GM19035 (cell line): Measurements from ENCODE around the gene STK10.

Experiments
- ATAC-seq: cut with Tn5 transposase; IDR thresholded peaks from one replicate; pipeline ENCODE4 v1.9.1; 2021; ENCODE audit not compliant: unreplicated experiment

Gene STK10

GRCh38 chr5:172189693-172190296, 1.8 kb upstream of the STK10 start:
- ATAC-seq = no peak

GRCh38 chr5:172188893-172189692, 1.1 kb upstream of the STK10 start:
- ATAC-seq = no peak

- peak; percentile 33 for ATAC-seq
Measured at GRCh38 chr5:172187118-172188032, 649 bp downstream of the STK10 start.

- no peak for ATAC-seq
Measured at GRCh38 chr5:172186114-172186695, 1.8 kb downstream of the STK10 start.

GRCh38 chr5:172185096-172185461, 2.9 kb downstream of the STK10 start:
- ATAC-seq = no peak

GRCh38 chr5:172183881-172184280, 4.1 kb downstream of the STK10 start:
- ATAC-seq = no peak

GRCh38 chr5:172182291-172182690, 5.7 kb downstream of the STK10 start:
- ATAC-seq = no peak

- no peak for ATAC-seq
Measured at GRCh38 chr5:172180936-172181335, 7.1 kb downstream of the STK10 start.

- ATAC-seq = peak; percentile 36
Measured at GRCh38 chr5:172178991-172179989, 8.7 kb downstream of the STK10 start.

- no peak for ATAC-seq
Measured at GRCh38 chr5:172178301-172178987, 9.6 kb downstream of the STK10 start.

GRCh38 chr5:172177176-172177575, 10.8 kb downstream of the STK10 start:
- no peak for ATAC-seq

- peak; percentile 56 for ATAC-seq
Measured at GRCh38 chr5:172175263-172175719, 12.7 kb downstream of the STK10 start.

- no peak for ATAC-seq
Measured at GRCh38 chr5:172173564-172174153, 14.4 kb downstream of the STK10 start.

- ATAC-seq = no peak
Measured at GRCh38 chr5:172172912-172173563, 15.0 kb downstream of the STK10 start.

- ATAC-seq = no peak
Measured at GRCh38 chr5:172171118-172171517, 16.9 kb downstream of the STK10 start.

- ATAC-seq = no peak
Measured at GRCh38 chr5:172170251-172170701, 17.7 kb downstream of the STK10 start.

GRCh38 chr5:172169216-172169615, 18.8 kb downstream of the STK10 start:
- ATAC-seq = no peak

- no peak for ATAC-seq
Measured at GRCh38 chr5:172168311-172168710, 19.7 kb downstream of the STK10 start.
